Measurements from ENCODE around the gene STK31. TPM values are rescaled to one million over a fixed set of nuclear protein-coding genes. Genes with fewer than 3 reads are reported as not detected.

STK31 gene
- polyA plus RNA-seq, 1 donor (not counting 4 experiments of a cell fraction or from before 2014, with no cell fraction given) = 0.01 TPM

- no peak for DNase-seq (ENCODE audit: low read depth, low spot score)
- no peak for TF ChIP-seq EZH2 (IDR thresholded peaks at IDR 0.05; ENCODE audit: low read length)
- TF ChIP-seq CTCF (optimal IDR thresholded peaks at IDR 0.05 in 1 of 3, IDR thresholded peaks at IDR 0.05 in 1 of 3, conservative IDR thresholded peaks at IDR 0.05 in 1 of 3; ENCODE audit: extremely low read depth in 1 of 3, insufficient read depth in 2 of 3, low read length in 3 of 3) = no peak
- H3K9me1 ChIP-seq (ENCODE audit: control insufficient read depth, extremely low read depth, insufficient read depth, low read length) = no peaks in the 10 kb centered on the region
- H3K4me1 ChIP-seq (ENCODE audit: control insufficient read depth, extremely low read depth, insufficient read depth, low read length) = no peaks in the 10 kb centered on the region
- no peak overlapping the region for H3K27ac ChIP-seq (ENCODE audit: control insufficient read depth, insufficient read depth, low read length)
- no peak for FAIRE-seq
- no peaks in the 10 kb centered on the region for H3K9me3 ChIP-seq (ENCODE audit: control insufficient read depth, low read depth, low read length)
- dilution Hi-C loops (cut with MboI; ENCODE audit: extremely low pct_ligation_motif_present, low sequenced_read_pairs) = no loop called here
- no peak overlapping the region for H2AFZ ChIP-seq (ENCODE audit: control insufficient read depth, low read length)
- H3K4me3 ChIP-seq (ENCODE audit: control insufficient read depth in 2 of 3, extremely low read depth in 1 of 3, insufficient read depth in 2 of 3, low read depth in 1 of 3, low read length in 3 of 3) = no peak overlapping the region
- H3K4me2 ChIP-seq (ENCODE audit: control insufficient read depth, extremely low read depth, insufficient read depth, low read depth, low read length) = no peak overlapping the region
- no peaks in the 10 kb centered on the region for H3K27me3 ChIP-seq (ENCODE audit: control insufficient read depth, extremely low read depth, insufficient read depth, low read length)
- no peaks in the 10 kb centered on the region for H3K79me2 ChIP-seq (ENCODE audit: control insufficient read depth, insufficient read depth, low read length)
- H3K36me3 ChIP-seq (ENCODE audit: control insufficient read depth in 2 of 2, extremely low read depth in 1 of 2, insufficient read depth in 2 of 2, low read length in 2 of 2) = no peaks in the 10 kb centered on the region
- H4K20me1 ChIP-seq (ENCODE audit: control insufficient read depth, extremely low read depth, insufficient read depth, low read length) = no peaks in the 10 kb centered on the region
- no peak overlapping the region for H3K9ac ChIP-seq (ENCODE audit: control insufficient read depth, extremely low read depth, insufficient read depth, low read length)
Observed at GRCh38 chr7:23788843-23789242, 78.8 kb downstream of the STK31 start.

- no peaks in the 10 kb centered on the region for H3K36me3 ChIP-seq (ENCODE audit: control insufficient read depth in 2 of 2, extremely low read depth in 1 of 2, insufficient read depth in 2 of 2, low read length in 2 of 2)
- DNase-seq (ENCODE audit: low read depth, low spot score) = no peak
- no peak overlapping the region for H3K27ac ChIP-seq (ENCODE audit: control insufficient read depth, insufficient read depth, low read length)
- H4K20me1 ChIP-seq (ENCODE audit: control insufficient read depth, extremely low read depth, insufficient read depth, low read length) = no peaks in the 10 kb centered on the region
- no peak overlapping the region for H2AFZ ChIP-seq (ENCODE audit: control insufficient read depth, low read length)
- dilution Hi-C loops (cut with MboI; ENCODE audit: extremely low pct_ligation_motif_present, low sequenced_read_pairs) = no loop called here
- H3K9me3 ChIP-seq (ENCODE audit: control insufficient read depth, low read depth, low read length) = peaks cover 1% of the 10 kb centered on the region
- no peaks in the 10 kb centered on the region for H3K4me1 ChIP-seq (ENCODE audit: control insufficient read depth, extremely low read depth, insufficient read depth, low read length)
- no peaks in the 10 kb centered on the region for H3K9me1 ChIP-seq (ENCODE audit: control insufficient read depth, extremely low read depth, insufficient read depth, low read length)
- no peak for FAIRE-seq
- TF ChIP-seq EZH2 (IDR thresholded peaks at IDR 0.05; ENCODE audit: low read length) (no peak), CTCF (optimal IDR thresholded peaks at IDR 0.05 in 1 of 3, IDR thresholded peaks at IDR 0.05 in 1 of 3, conservative IDR thresholded peaks at IDR 0.05 in 1 of 3; ENCODE audit: extremely low read depth in 1 of 3, insufficient read depth in 2 of 3, low read length in 3 of 3) (no peak)
- H3K27me3 ChIP-seq (ENCODE audit: control insufficient read depth, extremely low read depth, insufficient read depth, low read length) = no peaks in the 10 kb centered on the region
- no peak overlapping the region for H3K4me2 ChIP-seq (ENCODE audit: control insufficient read depth, extremely low read depth, insufficient read depth, low read depth, low read length)
- no peak overlapping the region for H3K9ac ChIP-seq (ENCODE audit: control insufficient read depth, extremely low read depth, insufficient read depth, low read length)
- no peak overlapping the region for H3K4me3 ChIP-seq (ENCODE audit: control insufficient read depth in 2 of 3, extremely low read depth in 1 of 3, insufficient read depth in 2 of 3, low read depth in 1 of 3, low read length in 3 of 3)
- H3K79me2 ChIP-seq (ENCODE audit: control insufficient read depth, insufficient read depth, low read length) = no peaks in the 10 kb centered on the region
Observed at GRCh38 chr7:23791721-23792120, 81.7 kb downstream of the STK31 start.
